Sigmoid colon (tissue), 4 donors: ENCODE results near the gene VCX3B.

Experiments used
- CTCF ChIP-seq, 4 experiments: fragments of 450-650 bp in 3 of 4; fragments of 200-600 bp in 1 of 4; IDR thresholded peaks; one replicate each; pipeline ENCODE4 v1.5.1; 2016 to 2019; ENCODE audit warnings: antibody characterized with exemption in 4 of 4, mild to moderate bottlenecking in 3 of 4, moderate library complexity in 2 of 4
- EP300 ChIP-seq, 4 donors: sonication (generic); formaldehyde crosslinking; IDR thresholded peaks; one replicate each; pipeline ENCODE4 v1.6.1; 2017; ENCODE audit warnings: antibody characterized with exemption in 4 of 4
- POLR2AphosphoS5 ChIP-seq, 4 donors: sonication (generic); formaldehyde crosslinking; IDR thresholded peaks; one replicate each; pipeline ENCODE4 v1.6.1; 2017; ENCODE audit warnings: antibody characterized with exemption in 4 of 4

DNA sequence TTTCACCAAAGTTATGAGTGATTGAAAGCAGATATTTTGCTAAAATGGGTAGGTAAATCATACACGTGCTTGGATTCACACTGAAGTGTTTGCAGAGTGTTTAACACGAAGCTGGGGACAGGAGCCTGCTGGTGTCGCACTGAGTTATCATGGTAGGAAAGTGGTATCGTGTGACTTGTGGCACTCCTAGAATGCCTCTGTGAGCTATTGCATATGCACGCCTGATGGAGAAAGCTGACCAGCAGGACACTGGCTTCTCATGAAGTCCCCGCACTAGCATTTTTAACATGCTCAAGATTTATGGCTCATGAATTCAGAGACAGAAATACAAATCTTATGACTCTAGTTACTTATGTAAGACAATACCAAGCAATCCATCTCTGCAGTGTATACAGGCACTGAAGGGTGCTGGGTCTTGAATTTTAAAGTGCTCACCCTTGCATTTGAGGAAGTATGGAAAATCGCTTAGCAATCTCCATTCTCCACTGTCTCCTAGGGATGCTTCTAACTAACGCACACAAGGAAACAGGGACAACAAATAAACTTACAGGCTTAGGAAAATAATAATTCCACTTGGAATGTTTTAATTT, 19.8 kb downstream of the VCX3B start:
- TF ChIP-seq CTCF (IDR thresholded peaks at IDR 0.05) (no peak), EP300 (IDR thresholded peaks at IDR 0.05) (no peak), POLR2AphosphoS5 (IDR thresholded peaks at IDR 0.05) (no peak)
